GM03348 (cell line): ENCODE data around the gene NRG3.
"Not testable (repeated sequence)": the region's sequence is repeated elsewhere in the genome, so short reads cannot be mapped to it uniquely, and the experiment has no call there.

Experiments used
- DNase-seq: peaks from one replicate; pipeline ENCODE4 v3.0.0; 2012; ENCODE audit warnings: low spot score

Gene NRG3

DNA sequence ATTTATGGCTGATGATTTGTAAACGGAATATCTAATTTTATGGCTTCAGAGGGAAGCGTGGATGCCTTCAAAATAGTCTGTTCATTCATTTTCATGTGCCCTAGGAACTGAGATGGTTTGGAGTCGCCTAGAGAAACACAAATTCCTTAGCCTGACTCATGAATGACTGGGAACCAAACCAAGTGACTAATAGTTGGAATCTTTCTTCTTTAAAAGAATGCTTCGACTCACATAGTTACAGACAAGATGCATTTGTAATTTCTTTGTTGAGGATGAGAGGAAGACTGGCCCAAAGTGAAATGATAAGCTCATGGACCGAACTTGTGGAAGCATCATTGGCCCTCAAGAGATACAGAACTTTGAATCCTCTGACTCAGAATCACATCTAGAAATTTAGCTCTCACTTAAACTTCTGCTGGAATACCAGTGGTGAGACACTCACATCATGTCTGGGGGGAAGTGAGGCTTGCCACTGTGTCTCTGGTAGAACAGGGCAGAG lies 1107.2 kb downstream of the NRG3 start:
- peak; percentile 82 for DNase-seq

DNA sequence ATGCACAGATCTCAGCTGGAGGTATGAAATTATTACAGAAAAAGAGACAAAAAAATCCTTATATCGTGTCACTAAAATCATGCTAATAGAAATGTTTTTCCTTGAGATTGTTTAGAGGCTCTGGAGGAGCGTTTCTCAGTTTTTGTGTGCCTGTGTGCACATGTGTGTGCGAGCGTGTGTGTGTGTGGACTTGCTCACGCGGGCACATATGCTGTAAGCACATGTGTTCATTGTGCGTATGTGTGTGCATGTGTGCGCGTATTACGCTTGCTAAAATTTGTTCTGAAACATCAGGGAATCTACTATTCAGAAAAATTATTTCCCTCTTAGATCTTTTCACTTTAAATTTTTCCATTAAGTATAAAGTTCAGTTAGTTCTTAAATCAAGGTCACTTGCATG lies 1111.2 kb downstream of the NRG3 start:
- DNase-seq = no peak

DNA sequence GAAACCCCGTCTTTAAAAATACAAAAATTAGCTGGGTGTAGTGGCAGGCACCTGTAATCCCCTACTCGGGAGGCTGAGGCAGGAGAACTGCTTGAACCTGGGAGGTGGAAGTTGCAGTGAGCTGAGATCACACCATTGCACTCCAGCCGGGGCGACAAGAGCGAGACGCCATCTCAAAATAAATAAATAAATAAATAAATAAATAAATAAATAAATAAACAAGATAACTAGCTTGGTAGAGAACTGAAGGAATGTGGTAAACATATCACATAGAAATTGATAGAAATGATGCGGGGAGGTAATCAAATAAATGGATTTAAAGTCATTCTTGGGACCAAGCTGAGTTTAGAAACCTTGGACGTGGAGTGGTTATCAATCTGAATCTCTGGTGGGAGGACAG lies 1131.5 kb downstream of the NRG3 start:
- not testable (repeated sequence) for DNase-seq

DNA sequence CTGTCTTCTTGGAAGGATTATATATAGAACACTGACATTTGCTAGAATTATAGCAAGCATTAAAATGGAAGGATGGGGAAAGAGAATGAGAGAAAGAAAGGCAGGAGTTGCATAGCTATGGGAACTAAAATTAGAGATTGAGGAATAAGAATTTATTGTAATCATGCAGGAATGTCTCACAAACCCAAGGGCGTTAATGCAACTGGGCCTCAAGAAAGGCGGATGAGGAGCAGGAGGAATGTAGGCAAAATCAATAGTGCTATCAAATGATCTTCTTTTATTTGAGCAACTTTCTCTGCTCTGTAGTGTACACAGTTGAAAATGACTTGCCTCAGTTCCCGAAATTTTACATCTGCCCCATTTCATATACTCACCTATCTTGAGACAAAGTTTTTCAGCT lies 1132.5 kb downstream of the NRG3 start:
- DNase-seq = no peak

DNA sequence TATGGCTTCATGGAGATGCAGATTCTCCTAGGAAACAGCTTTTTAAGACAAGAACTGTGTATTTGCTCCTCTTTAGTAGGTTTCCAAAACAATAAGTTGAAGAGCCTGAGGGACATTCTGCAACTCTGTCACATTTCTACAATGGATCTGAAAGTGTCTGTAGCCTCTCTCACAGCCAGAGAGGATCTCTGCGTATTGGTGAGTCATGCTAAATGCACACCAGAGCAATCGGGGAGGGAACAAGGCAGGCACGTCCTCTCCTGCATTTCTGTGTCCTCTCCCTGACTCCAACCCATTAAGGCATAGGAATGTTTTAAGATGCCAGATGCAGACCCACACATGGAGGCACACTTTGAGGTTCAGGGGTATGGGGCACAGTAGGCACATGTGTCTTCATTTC lies 1137.9 kb downstream of the NRG3 start:
- peak; percentile 3 for DNase-seq

DNA sequence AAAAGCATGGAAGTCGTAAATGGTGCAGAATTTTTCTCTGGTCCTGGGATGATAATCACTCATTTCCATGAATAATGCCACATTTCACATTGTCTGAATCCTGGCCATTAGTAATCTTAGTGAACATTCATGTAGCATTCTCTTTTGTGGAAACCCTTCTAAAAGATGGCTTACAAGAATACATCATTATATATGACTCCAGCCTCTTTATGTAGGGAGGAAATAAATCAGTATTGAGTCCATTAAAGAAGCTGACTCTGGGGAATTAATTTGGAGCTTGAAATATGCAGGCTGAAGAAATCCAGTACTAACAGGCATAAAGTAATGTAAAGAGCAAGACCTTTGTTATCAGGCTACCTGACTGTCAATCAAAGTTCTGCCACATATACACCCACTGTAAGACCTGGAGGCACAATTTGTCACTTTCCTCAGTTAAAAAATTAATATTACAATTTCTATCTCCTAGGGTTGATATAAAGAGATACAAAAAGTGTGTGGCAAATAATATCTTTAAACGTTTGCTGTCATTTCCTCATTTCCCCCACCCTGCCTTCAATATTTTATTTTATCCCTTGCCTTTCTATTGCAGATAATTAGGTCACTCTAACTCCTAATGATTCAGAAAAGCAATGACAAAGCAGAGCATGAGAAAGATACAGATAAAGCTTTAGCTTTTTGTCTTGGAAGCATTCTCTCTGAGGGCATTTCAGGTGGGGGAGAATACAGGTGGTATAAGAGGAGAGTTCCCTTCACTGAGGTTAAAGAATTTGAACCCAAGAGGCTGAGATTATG lies 1142.3 kb downstream of the NRG3 start:
- no peak for DNase-seq

DNA sequence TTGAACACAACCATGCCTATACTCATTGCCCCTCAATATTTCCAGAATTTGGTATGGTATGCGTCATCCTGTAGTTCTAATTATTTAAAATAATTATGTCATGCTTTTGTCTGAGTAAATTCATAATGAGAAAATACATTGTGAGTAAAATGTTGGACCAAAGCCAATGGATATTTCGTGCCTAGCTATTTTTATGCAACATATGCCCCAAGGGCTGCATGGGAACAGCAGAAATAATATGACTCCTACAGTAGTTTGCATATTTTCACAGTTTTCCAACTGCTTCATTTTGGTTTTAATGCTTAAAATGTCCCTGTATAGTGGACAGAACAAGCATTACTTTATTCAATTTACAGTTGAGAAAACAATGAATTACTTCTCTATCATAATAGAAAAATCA lies 1148.7 kb downstream of the NRG3 start:
- no peak for DNase-seq
